ENCODE data around the gene RAPGEF5.

Gene RAPGEF5

GRCh38 chr7:22147868-22148267 is 209.1 kb downstream of the RAPGEF5 start:
- DNase-seq = no peak

- peak; percentile 35 for DNase-seq
Observed at GRCh38 chr7:22146961-22147512, 209.9 kb downstream of the RAPGEF5 start.

GRCh38 chr7:22144950-22145349 is 212.0 kb downstream of the RAPGEF5 start:
- DNase-seq = no peak

- DNase-seq = no peak
Observed at GRCh38 chr7:22143491-22143890, 213.5 kb downstream of the RAPGEF5 start.

GRCh38 chr7:22142572-22142971 is 214.4 kb downstream of the RAPGEF5 start:
- DNase-seq = no peak

- DNase-seq = no peak
Observed at GRCh38 chr7:22141355-22141754, 215.6 kb downstream of the RAPGEF5 start.

- peak; percentile 34 for DNase-seq
Observed at GRCh38 chr7:22140578-22140977, 216.4 kb downstream of the RAPGEF5 start.

GRCh38 chr7:22138886-22139285 is 218.1 kb downstream of the RAPGEF5 start:
- DNase-seq = no peak

GRCh38 chr7:22138106-22138505 is 218.8 kb downstream of the RAPGEF5 start:
- no peak for DNase-seq

GRCh38 chr7:22137466-22137865 is 219.5 kb downstream of the RAPGEF5 start:
- peak; percentile 43 for DNase-seq

GRCh38 chr7:22137026-22137425 is 219.9 kb downstream of the RAPGEF5 start:
- DNase-seq = peak; percentile 65

- DNase-seq = no peak
Observed at GRCh38 chr7:22129819-22130580, 227.0 kb downstream of the RAPGEF5 start.

GRCh38 chr7:22129166-22129565 is 227.8 kb downstream of the RAPGEF5 start:
- DNase-seq = no peak

GRCh38 chr7:22128528-22128920 is 228.4 kb downstream of the RAPGEF5 start:
- no peak for DNase-seq

- no peak for DNase-seq
Observed at GRCh38 chr7:22127835-22128527, 229.0 kb downstream of the RAPGEF5 start.

GRCh38 chr7:22125436-22125835 is 231.5 kb downstream of the RAPGEF5 start:
- no peak for DNase-seq

GRCh38 chr7:22124941-22125340 is 232.0 kb downstream of the RAPGEF5 start:
- DNase-seq = no peak

- no peak for DNase-seq
Observed at GRCh38 chr7:22123139-22123538, 233.8 kb downstream of the RAPGEF5 start.

GRCh38 chr7:22121702-22122474 is 235.1 kb downstream of the RAPGEF5 start:
- peak; percentile 7 for DNase-seq

- no peak for DNase-seq
Observed at GRCh38 chr7:22120391-22121053, 236.4 kb downstream of the RAPGEF5 start.

GRCh38 chr7:22117222-22117621 is 239.7 kb downstream of the RAPGEF5 start:
- DNase-seq = no peak

- DNase-seq = no peak
Observed at GRCh38 chr7:22116451-22117030, 240.4 kb downstream of the RAPGEF5 start.

All from fibroblast of skin of scalp (primary cell).